Measurements from ENCODE around the gene DCTPP1. TPM values are rescaled to one million over a fixed set of nuclear protein-coding genes. Genes with fewer than 3 reads are reported as not detected.

Gene DCTPP1
- total and polyA plus RNA-seq, 2 donors (not counting 3 experiments of a cell fraction or from before 2014, with no cell fraction given), result 68.0 to 88.6 TPM

DNA sequence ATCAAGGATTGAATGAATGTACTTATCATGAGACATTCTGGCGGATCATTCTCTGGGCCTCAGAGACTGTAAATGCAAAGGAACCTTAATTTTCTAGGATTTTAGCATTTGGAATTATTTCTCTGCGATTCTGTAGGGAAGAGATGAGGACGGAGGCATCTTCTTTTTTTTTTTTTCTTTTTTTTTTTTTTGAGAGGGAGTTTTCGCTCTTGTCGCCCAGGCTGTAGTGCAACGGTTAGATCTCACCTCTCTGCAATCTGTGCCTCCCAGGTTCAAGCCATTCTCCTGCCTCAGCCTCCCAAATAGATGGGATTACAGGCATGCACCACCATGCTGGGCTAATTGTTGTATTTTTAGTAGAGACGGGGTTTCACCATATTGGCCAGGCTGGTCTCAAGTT lies 44.9 kb upstream of the DCTPP1 start:
- no peaks in the 10 kb centered on the region for H3K79me2 ChIP-seq (ENCODE audit: control insufficient read depth, insufficient read depth, low read length)
- dilution Hi-C loops (cut with MboI; ENCODE audit: extremely low pct_ligation_motif_present, low sequenced_read_pairs), result no loop called here
- DNase-seq (ENCODE audit: low read depth, low spot score) (no peak), FAIRE-seq (no peak)
- no peak overlapping the region for H2AFZ ChIP-seq (ENCODE audit: low read depth, low read length)
- no peak for TF ChIP-seq EZH2 (IDR thresholded peaks at IDR 0.05; ENCODE audit: borderline replicate concordance, low read depth, low read length, severe bottlenecking)
- TF ChIP-seq, protein P1, sequence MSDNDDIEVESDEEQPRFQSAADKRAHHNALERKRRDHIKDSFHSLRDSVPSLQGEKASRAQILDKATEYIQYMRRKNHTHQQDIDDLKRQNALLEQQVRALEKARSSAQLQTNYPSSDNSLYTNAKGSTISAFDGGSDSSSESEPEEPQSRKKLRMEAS (IDR thresholded peaks at IDR 0.05; ENCODE audit: insufficient read depth, insufficient read length), result no peak
- no peak for TF ChIP-seq MYC (IDR thresholded peaks at IDR 0.05; ENCODE audit: low read depth, low read length)
- no peak for TF ChIP-seq FOS (IDR thresholded peaks at IDR 0.05; ENCODE audit: borderline replicate concordance, insufficient read depth, low read length)
- no peak for TF ChIP-seq GATA2 (IDR thresholded peaks at IDR 0.05; ENCODE audit: insufficient read depth, insufficient read length, low read depth, low read length)
- no peak for TF ChIP-seq POLR2AphosphoS5 (IDR thresholded peaks at IDR 0.05; ENCODE audit: insufficient read depth, low read depth, low read length)
- no peak for TF ChIP-seq POLR2A (IDR thresholded peaks at IDR 0.05; ENCODE audit: low read depth, low read length)
- TF ChIP-seq JUN (IDR thresholded peaks at IDR 0.05; ENCODE audit: borderline replicate concordance, insufficient read depth, insufficient read length, low read depth), result no peak
- TF ChIP-seq, protein P2, sequence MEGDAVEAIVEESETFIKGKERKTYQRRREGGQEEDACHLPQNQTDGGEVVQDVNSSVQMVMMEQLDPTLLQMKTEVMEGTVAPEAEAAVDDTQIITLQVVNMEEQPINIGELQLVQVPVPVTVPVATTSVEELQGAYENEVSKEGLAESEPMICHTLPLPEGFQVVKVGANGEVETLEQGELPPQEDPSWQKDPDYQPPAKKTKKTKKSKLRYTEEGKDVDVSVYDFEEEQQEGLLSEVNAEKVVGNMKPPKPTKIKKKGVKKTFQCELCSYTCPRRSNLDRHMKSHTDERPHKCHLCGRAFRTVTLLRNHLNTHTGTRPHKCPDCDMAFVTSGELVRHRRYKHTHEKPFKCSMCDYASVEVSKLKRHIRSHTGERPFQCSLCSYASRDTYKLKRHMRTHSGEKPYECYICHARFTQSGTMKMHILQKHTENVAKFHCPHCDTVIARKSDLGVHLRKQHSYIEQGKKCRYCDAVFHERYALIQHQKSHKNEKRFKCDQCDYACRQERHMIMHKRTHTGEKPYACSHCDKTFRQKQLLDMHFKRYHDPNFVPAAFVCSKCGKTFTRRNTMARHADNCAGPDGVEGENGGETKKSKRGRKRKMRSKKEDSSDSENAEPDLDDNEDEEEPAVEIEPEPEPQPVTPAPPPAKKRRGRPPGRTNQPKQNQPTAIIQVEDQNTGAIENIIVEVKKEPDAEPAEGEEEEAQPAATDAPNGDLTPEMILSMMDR (IDR thresholded peaks at IDR 0.05; ENCODE audit: extremely low read depth in 1 of 2, insufficient read depth in 1 of 2, low read depth in 1 of 2, low read length in 2 of 2), result no peak
- CTCF ChIA-PET, result interaction anchor here (1.5 kb wide), 1 partner anchor 17 kb away, joined by 5 read pairs; no protein-coding TSS in a partner anchor
- H3K4me3 ChIP-seq (replicated peaks in 1 of 3; ENCODE audit: insufficient read depth in 1 of 3, low read depth in 1 of 3, low read length in 3 of 3), result no peak overlapping the region
- H3K27ac ChIP-seq (ENCODE audit: insufficient read depth, low read depth, low read length), result no peak overlapping the region
- no peak overlapping the region for H3K4me2 ChIP-seq (ENCODE audit: insufficient read depth, low read length)
- intact Hi-C loops (cut with micrococcal nuclease), result no loop called here
- POLR2A ChIA-PET, result interaction anchor here (0.6 kb wide), 1 partner anchor 166 kb away, joined by 3 read pairs; no protein-coding TSS in a partner anchor
- BruUV-seq (replicated peaks), result no TSS peak
- no peaks in the 10 kb centered on the region for H3K4me1 ChIP-seq (ENCODE audit: control insufficient read depth, extremely low read depth, insufficient read depth, low read length)
- H3K27me3 ChIP-seq (ENCODE audit: control insufficient read depth in 2 of 2, insufficient read depth in 2 of 2, low read length in 2 of 2), result peaks cover 24 to 28% of the 10 kb centered on the region in 2 experiments
- no peaks in the 10 kb centered on the region for H3K9me1 ChIP-seq (replicated peaks; ENCODE audit: control insufficient read depth, extremely low read depth, insufficient read depth, low read length)
- H3K9ac ChIP-seq (replicated peaks; ENCODE audit: extremely low read depth, insufficient read depth, low read length), result no peak overlapping the region
- H3K9me3 ChIP-seq (replicated peaks; ENCODE audit: control insufficient read depth, insufficient read depth, low read length), result no peaks in the 10 kb centered on the region
- H3K36me3 ChIP-seq (ENCODE audit: control insufficient read depth in 2 of 2, extremely low read depth in 1 of 2, insufficient read depth in 2 of 2, low read length in 2 of 2), result no peaks in the 10 kb centered on the region
- H4K20me1 ChIP-seq (replicated peaks; ENCODE audit: control insufficient read depth, extremely low read depth, insufficient read depth, low read length), result no peaks in the 10 kb centered on the region

Data from endothelial cell of umbilical vein (primary cell).